Measurements from ENCODE around the gene IL15RA.
"Not testable (repeated sequence)": the region's sequence is repeated elsewhere in the genome, so short reads cannot be mapped to it uniquely, and the experiment has no call there.

The IL15RA gene

GRCh38 chr10:5924889-5925288 is 52.5 kb downstream of the IL15RA start:
- Histone ChIP-seq H3K9ac (ENCODE audit: low read length in 2 of 2) (no peak overlapping the region), H3K4me3 (ENCODE audit: low read length in 2 of 2) (no peak overlapping the region), H3K27me3 (ENCODE audit: control insufficient read depth in 1 of 2, insufficient read depth in 2 of 2, low read length in 2 of 2) (no peaks in the 10 kb centered on the region), H3K36me3 (ENCODE audit: control insufficient read depth in 2 of 2, insufficient read depth in 2 of 2, low read length in 2 of 2) (peaks cover 71 to 84% of the 10 kb centered on the region in 2 donors), H3K9me3 (ENCODE audit: control insufficient read depth in 2 of 2, low read length in 2 of 2) (no peaks in the 10 kb centered on the region), H3K27ac (ENCODE audit: low read length) (no peak overlapping the region), H3K4me1 (ENCODE audit: control insufficient read depth, insufficient read depth, low read length) (no peaks in the 10 kb centered on the region)

GRCh38 chr10:5921746-5922145 is 55.6 kb downstream of the IL15RA start:
- Histone ChIP-seq H3K9ac (ENCODE audit: low read length in 2 of 2) (no peak overlapping the region), H3K27me3 (ENCODE audit: control insufficient read depth in 1 of 2, insufficient read depth in 2 of 2, low read length in 2 of 2) (no peaks in the 10 kb centered on the region), H3K4me1 (ENCODE audit: control insufficient read depth, insufficient read depth, low read length) (no peaks in the 10 kb centered on the region), H3K9me3 (ENCODE audit: control insufficient read depth in 2 of 2, low read length in 2 of 2) (no peaks in the 10 kb centered on the region), H3K27ac (ENCODE audit: low read length) (no peak overlapping the region), H3K36me3 (ENCODE audit: control insufficient read depth in 2 of 2, insufficient read depth in 2 of 2, low read length in 2 of 2) (peaks cover 71 to 74% of the 10 kb centered on the region in 2 donors), H3K4me3 (ENCODE audit: low read length in 2 of 2) (no peak overlapping the region)

GRCh38 chr10:5919568-5919967 is 57.8 kb downstream of the IL15RA start:
- peaks cover 77 to 81% of the 10 kb centered on the region in 2 donors for H3K36me3 ChIP-seq (ENCODE audit: control insufficient read depth in 2 of 2, insufficient read depth in 2 of 2, low read length in 2 of 2)
- no peaks in the 10 kb centered on the region for H3K4me1 ChIP-seq (ENCODE audit: control insufficient read depth, insufficient read depth, low read length)
- no peak overlapping the region for H3K4me3 ChIP-seq (ENCODE audit: low read length in 2 of 2)
- no peaks in the 10 kb centered on the region for H3K9me3 ChIP-seq (ENCODE audit: control insufficient read depth in 2 of 2, low read length in 2 of 2)
- H3K27ac ChIP-seq (ENCODE audit: low read length), result no peak overlapping the region
- no peaks in the 10 kb centered on the region for H3K27me3 ChIP-seq (ENCODE audit: control insufficient read depth in 1 of 2, insufficient read depth in 2 of 2, low read length in 2 of 2)
- no peak overlapping the region for H3K9ac ChIP-seq (ENCODE audit: low read length in 2 of 2)

GRCh38 chr10:5918763-5919162 is 58.6 kb downstream of the IL15RA start:
- Histone ChIP-seq H3K27me3 (ENCODE audit: control insufficient read depth in 1 of 2, insufficient read depth in 2 of 2, low read length in 2 of 2) (no peaks in the 10 kb centered on the region), H3K36me3 (ENCODE audit: control insufficient read depth in 2 of 2, insufficient read depth in 2 of 2, low read length in 2 of 2) (peaks cover 74 to 81% of the 10 kb centered on the region in 2 donors), H3K4me3 (ENCODE audit: low read length in 2 of 2) (no peak overlapping the region), H3K9me3 (ENCODE audit: control insufficient read depth in 2 of 2, low read length in 2 of 2) (no peaks in the 10 kb centered on the region), H3K9ac (ENCODE audit: low read length in 2 of 2) (no peak overlapping the region), H3K27ac (ENCODE audit: low read length) (no peak overlapping the region), H3K4me1 (ENCODE audit: control insufficient read depth, insufficient read depth, low read length) (no peaks in the 10 kb centered on the region)

GRCh38 chr10:5917305-5917704 is 60.0 kb downstream of the IL15RA start:
- no peak overlapping the region for H3K9ac ChIP-seq (ENCODE audit: low read length in 2 of 2)
- H3K27me3 ChIP-seq (ENCODE audit: control insufficient read depth in 1 of 2, insufficient read depth in 2 of 2, low read length in 2 of 2), result no peaks in the 10 kb centered on the region
- peaks cover 77 to 81% of the 10 kb centered on the region in 2 donors for H3K36me3 ChIP-seq (ENCODE audit: control insufficient read depth in 2 of 2, insufficient read depth in 2 of 2, low read length in 2 of 2)
- H3K4me1 ChIP-seq (ENCODE audit: control insufficient read depth, insufficient read depth, low read length), result no peaks in the 10 kb centered on the region
- no peaks in the 10 kb centered on the region for H3K9me3 ChIP-seq (ENCODE audit: control insufficient read depth in 2 of 2, low read length in 2 of 2)
- no peak overlapping the region for H3K27ac ChIP-seq (ENCODE audit: low read length)
- H3K4me3 ChIP-seq (ENCODE audit: low read length in 2 of 2), result no peak overlapping the region

- Histone ChIP-seq H3K36me3 (ENCODE audit: control insufficient read depth in 2 of 2, insufficient read depth in 2 of 2, low read length in 2 of 2) (peaks cover 73 to 78% of the 10 kb centered on the region in 2 donors), H3K9me3 (ENCODE audit: control insufficient read depth in 2 of 2, low read length in 2 of 2) (no peaks in the 10 kb centered on the region), H3K4me3 (ENCODE audit: low read length in 2 of 2) (no peak overlapping the region), H3K4me1 (ENCODE audit: control insufficient read depth, insufficient read depth, low read length) (no peaks in the 10 kb centered on the region), H3K27ac (ENCODE audit: low read length) (no peak overlapping the region), H3K9ac (ENCODE audit: low read length in 2 of 2) (no peak overlapping the region), H3K27me3 (ENCODE audit: control insufficient read depth in 1 of 2, insufficient read depth in 2 of 2, low read length in 2 of 2) (no peaks in the 10 kb centered on the region)
Measured at GRCh38 chr10:5915451-5915850, 61.9 kb downstream of the IL15RA start.

GRCh38 chr10:5913736-5914135 is 63.6 kb downstream of the IL15RA start:
- no peaks in the 10 kb centered on the region for H3K9me3 ChIP-seq (ENCODE audit: control insufficient read depth in 2 of 2, low read length in 2 of 2)
- H3K4me3 ChIP-seq (ENCODE audit: low read length in 2 of 2), result no peak overlapping the region
- H3K27me3 ChIP-seq (ENCODE audit: control insufficient read depth in 1 of 2, insufficient read depth in 2 of 2, low read length in 2 of 2), result no peaks in the 10 kb centered on the region
- peaks cover 75 to 79% of the 10 kb centered on the region in 2 donors for H3K36me3 ChIP-seq (ENCODE audit: control insufficient read depth in 2 of 2, insufficient read depth in 2 of 2, low read length in 2 of 2)
- no peak overlapping the region for H3K9ac ChIP-seq (ENCODE audit: low read length in 2 of 2)
- H3K4me1 ChIP-seq (ENCODE audit: control insufficient read depth, insufficient read depth, low read length), result no peaks in the 10 kb centered on the region
- H3K27ac ChIP-seq (ENCODE audit: low read length), result no peak overlapping the region

- no peak overlapping the region for H3K4me3 ChIP-seq (ENCODE audit: low read length in 2 of 2)
- H3K27ac ChIP-seq (ENCODE audit: low read length), result no peak overlapping the region
- peaks cover 62 to 66% of the 10 kb centered on the region in 2 donors for H3K36me3 ChIP-seq (ENCODE audit: control insufficient read depth in 2 of 2, insufficient read depth in 2 of 2, low read length in 2 of 2)
- no peaks in the 10 kb centered on the region for H3K9me3 ChIP-seq (ENCODE audit: control insufficient read depth in 2 of 2, low read length in 2 of 2)
- H3K27me3 ChIP-seq (ENCODE audit: control insufficient read depth in 1 of 2, insufficient read depth in 2 of 2, low read length in 2 of 2), result no peaks in the 10 kb centered on the region
- H3K4me1 ChIP-seq (ENCODE audit: control insufficient read depth, insufficient read depth, low read length), result no peaks in the 10 kb centered on the region
- H3K9ac ChIP-seq (ENCODE audit: low read length in 2 of 2), result no peak overlapping the region
Measured at GRCh38 chr10:5911670-5912069, 65.7 kb downstream of the IL15RA start.

- no peaks in the 10 kb centered on the region for H3K27me3 ChIP-seq (ENCODE audit: control insufficient read depth in 1 of 2, insufficient read depth in 2 of 2, low read length in 2 of 2)
- no peak overlapping the region for H3K4me3 ChIP-seq (ENCODE audit: low read length in 2 of 2)
- no peak overlapping the region for H3K9ac ChIP-seq (ENCODE audit: low read length in 2 of 2)
- H3K4me1 ChIP-seq (ENCODE audit: control insufficient read depth, insufficient read depth, low read length), result peaks cover 7% of the 10 kb centered on the region
- H3K36me3 ChIP-seq (ENCODE audit: control insufficient read depth in 2 of 2, insufficient read depth in 2 of 2, low read length in 2 of 2), result peaks cover 58 to 65% of the 10 kb centered on the region in 2 donors
- H3K9me3 ChIP-seq (ENCODE audit: control insufficient read depth in 2 of 2, low read length in 2 of 2), result no peaks in the 10 kb centered on the region
- H3K27ac ChIP-seq (ENCODE audit: low read length), result peak overlapping the region; percentile 24
Measured at GRCh38 chr10:5910323-5911100, 66.8 kb downstream of the IL15RA start.

- not testable (repeated sequence) for H3K9ac ChIP-seq (ENCODE audit: low read length in 2 of 2); H3K27ac ChIP-seq (ENCODE audit: low read length); H3K4me1 ChIP-seq (ENCODE audit: control insufficient read depth, insufficient read depth, low read length); H3K4me3 ChIP-seq (ENCODE audit: low read length in 2 of 2); H3K27me3 ChIP-seq (ENCODE audit: control insufficient read depth in 1 of 2, insufficient read depth in 2 of 2, low read length in 2 of 2); H3K9me3 ChIP-seq (ENCODE audit: control insufficient read depth in 2 of 2, low read length in 2 of 2)
- H3K36me3 ChIP-seq (ENCODE audit: control insufficient read depth in 2 of 2, insufficient read depth in 2 of 2, low read length in 2 of 2), result peaks cover 39 to 49% of the 10 kb centered on the region in 2 donors
Measured at GRCh38 chr10:5908676-5909075, 68.7 kb downstream of the IL15RA start.

- Histone ChIP-seq H3K4me3 (ENCODE audit: low read length in 2 of 2) (no peak overlapping the region), H3K27me3 (ENCODE audit: control insufficient read depth in 1 of 2, insufficient read depth in 2 of 2, low read length in 2 of 2) (no peaks in the 10 kb centered on the region), H3K4me1 (ENCODE audit: control insufficient read depth, insufficient read depth, low read length) (peaks cover 7% of the 10 kb centered on the region), H3K9me3 (ENCODE audit: control insufficient read depth in 2 of 2, low read length in 2 of 2) (no peaks in the 10 kb centered on the region), H3K36me3 (ENCODE audit: control insufficient read depth in 2 of 2, insufficient read depth in 2 of 2, low read length in 2 of 2) (peaks cover 30 to 35% of the 10 kb centered on the region in 2 donors), H3K9ac (ENCODE audit: low read length in 2 of 2) (no peak overlapping the region), H3K27ac (ENCODE audit: low read length) (no peak overlapping the region)
Measured at GRCh38 chr10:5906651-5907050, 70.7 kb downstream of the IL15RA start.

All from stomach smooth muscle (tissue), 2 donors.